ENCODE data around the gene SYNGR4. TPM values are rescaled to one million over a fixed set of nuclear protein-coding genes. Genes with fewer than 3 reads are reported as not detected.
"Not testable (repeated sequence)": the region's sequence is repeated elsewhere in the genome, so short reads cannot be mapped to it uniquely, and the experiment has no call there.

Gene SYNGR4
- not detected for total RNA-seq

- DNase-seq, result peak; percentile 96
- intact Hi-C loops (cut with DNase I), result no loop called here
- TF ChIP-seq POLR2A (IDR thresholded peaks at IDR 0.05), result peak in 3 of 4 donors; percentile 44 to 57 (median 48)
- peak in 1 of 6 experiments; percentile 44 for TF ChIP-seq CTCF (IDR thresholded peaks at IDR 0.05)
- Histone ChIP-seq H3K27me3 (no peaks in the 10 kb centered on the region), H3K27ac (peak within 1 kb of the TSS; percentile 92 to 98 (median 96)), H3K9me3 (no peaks in the 10 kb centered on the region), H3K36me3 (peaks cover 0 to 3% (median 0%) of the 10 kb centered on the region in 3 donors), H3K4me3 (peak within 1 kb of the TSS; percentile 41 to 80 (median 64)), H3K4me1 (peaks cover 6 to 21% (median 9%) of the 10 kb centered on the region in 3 donors)
- WGBS, 2 donors, result 0 to 2% methylated on average over 16 to 51 of the region's 59 CpGs
Observed at GRCh38 chr19:48363810-48364597, at the start of gene SYNGR4, which contains the start of gene TMEM143. TSS of gene SYNGR4 (plus strand) at chr19:48364367. CDS start at chr19:48365843, 1,476 bp downstream. TSS of gene TMEM143 (minus strand) at chr19:48363940. CDS start at chr19:48363920, 20 bp downstream.

- Histone ChIP-seq H3K4me3 (no peak overlapping the region), H3K27ac (no peak overlapping the region), H3K36me3 (no peaks in the 10 kb centered on the region), H3K9me3 (no peaks in the 10 kb centered on the region), H3K4me1 (peaks cover 5 to 12% (median 6%) of the 10 kb centered on the region in 3 donors), H3K27me3 (no peaks in the 10 kb centered on the region)
- no peak for TF ChIP-seq POLR2A (IDR thresholded peaks at IDR 0.05)
- TF ChIP-seq CTCF (IDR thresholded peaks at IDR 0.05), result no peak
- 51 to 58% methylated on average over 6 to 7 of the region's 7 CpGs for WGBS, 2 donors
- DNase-seq, result no peak
- intact Hi-C loops (cut with DNase I), result no loop called here
Observed at GRCh38 chr19:48315712-48316111, 48.5 kb upstream of the SYNGR4 start.

GRCh38 chr19:48317708-48317960, 46.5 kb upstream of the SYNGR4 start:
- H3K4me3 ChIP-seq; H3K27me3 ChIP-seq; H3K27ac ChIP-seq; H3K36me3 ChIP-seq; H3K9me3 ChIP-seq; intact Hi-C loops (cut with DNase I); DNase-seq: not testable (repeated sequence)
- H3K4me1 ChIP-seq, result peaks cover 17 to 28% (median 17%) of the 10 kb centered on the region in 3 donors
- 80% methylated on average over 7 of the region's 9 CpGs; no CpG with 5 or more reads in 1 of the 2 donors for WGBS, 2 donors

- no peak for TF ChIP-seq POLR2A (IDR thresholded peaks at IDR 0.05)
- TF ChIP-seq CTCF (IDR thresholded peaks at IDR 0.05), result no peak
- 86 to 92% methylated on average over 8 to 12 of the region's 21 CpGs for WGBS, 2 donors
- intact Hi-C loops (cut with DNase I), result no loop called here
- H3K36me3 ChIP-seq, result no peaks in the 10 kb centered on the region
- DNase-seq, result no peak
- H3K9me3 ChIP-seq, result no peaks in the 10 kb centered on the region
- H3K4me1 ChIP-seq, result peaks cover 17 to 36% (median 19%) of the 10 kb centered on the region in 3 donors
- H3K27me3 ChIP-seq, result no peaks in the 10 kb centered on the region
- no peak overlapping the region for H3K27ac ChIP-seq
- no peak overlapping the region for H3K4me3 ChIP-seq
Observed at GRCh38 chr19:48318286-48318987, 45.7 kb upstream of the SYNGR4 start.

GRCh38 chr19:48319647-48320541, 44.3 kb upstream of the SYNGR4 start:
- 20 to 21% methylated on average over 8 to 11 of the region's 16 CpGs for WGBS, 2 donors
- H3K4me3 ChIP-seq, result no peak overlapping the region
- intact Hi-C loops (cut with DNase I), result no loop called here

More at GRCh38 chr19:48319647-48320541, 44.3 kb upstream of the SYNGR4 start:
- Histone ChIP-seq H3K36me3 (no peaks in the 10 kb centered on the region), H3K9me3 (no peaks in the 10 kb centered on the region), H3K4me1 (peaks cover 17 to 51% (median 22%) of the 10 kb centered on the region in 3 donors), H3K27me3 (no peaks in the 10 kb centered on the region), H3K27ac (peak overlapping the region; percentile 28 to 99 (median 98))
- no peak for DNase-seq
- TF ChIP-seq POLR2A (IDR thresholded peaks at IDR 0.05) (no peak), CTCF (IDR thresholded peaks at IDR 0.05) (peak; percentile 76 to 92 (median 83))
